HEK293 (cell line): ENCODE results near the gene UGT1A1.

ENCODE experiments used
- CTCF ChIP-seq: fragments of 450-650 bp; formaldehyde crosslinking; IDR thresholded peaks from 2 replicates; pipeline ENCODE4 v1.5.1; 2016; ENCODE audit warnings: missing biosample characterization, missing genetic modification characterization
- HOXC10 ChIP-seq: sonication (generic); formaldehyde crosslinking; IDR thresholded peaks from 2 replicates; pipeline ENCODE4 v1.8.1; 2023; ENCODE audit warnings: mild to moderate bottlenecking, missing genetic modification reagents
- REST ChIP-seq: fragments of 450-650 bp; formaldehyde crosslinking; IDR thresholded peaks from 2 replicates; pipeline ENCODE4 v1.5.1; 2016; ENCODE audit warnings: missing biosample characterization, missing genetic modification characterization
- SP2 ChIP-seq: fragments of 450-650 bp; formaldehyde crosslinking; IDR thresholded peaks from 2 replicates; pipeline ENCODE4 v1.5.1; 2016; ENCODE audit warnings: missing biosample characterization, missing genetic modification characterization
- TCF7L2 ChIP-seq: IDR thresholded peaks from 2 replicates; pipeline ENCODE4 v1.6.1; 2011; ENCODE audit warnings: low read depth, mild to moderate bottlenecking, inconsistent platforms, low read length, moderate library complexity, borderline replicate concordance
- ZBTB26 ChIP-seq: fragments of 450-650 bp; formaldehyde crosslinking; optimal IDR thresholded peaks from 2 replicates; pipeline ENCODE3; 2016; ENCODE audit warnings: missing biosample characterization, mild to moderate bottlenecking, missing genetic modification characterization
- ZNF18 ChIP-seq: fragments of 450-650 bp; formaldehyde crosslinking; IDR thresholded peaks from 2 replicates; pipeline ENCODE4 v1.5.1; 2016; ENCODE audit warnings: missing biosample characterization, missing genetic modification characterization
- ZNF266 ChIP-seq: fragments of 450-650 bp; formaldehyde crosslinking; IDR thresholded peaks from 2 replicates; pipeline ENCODE4 v1.5.1; 2016; ENCODE audit warnings: missing biosample characterization, missing genetic modification characterization, low read depth
- ZNF335 ChIP-seq: fragments of 450-650 bp; formaldehyde crosslinking; conservative IDR thresholded peaks from 2 replicates; pipeline ENCODE4 v1.5.1; 2016; ENCODE audit warnings: missing biosample characterization, missing genetic modification characterization
- ZNF394 ChIP-seq: fragments of 450-650 bp; formaldehyde crosslinking; IDR thresholded peaks from 2 replicates; pipeline ENCODE4 v1.5.1; 2016; ENCODE audit warnings: missing biosample characterization, missing genetic modification characterization, mild to moderate bottlenecking, moderate library complexity, borderline replicate concordance
- ZNF76 ChIP-seq: fragments of 450-650 bp; formaldehyde crosslinking; IDR thresholded peaks from 2 replicates; pipeline ENCODE4; 2016; ENCODE audit warnings: low read depth, missing biosample characterization, missing genetic modification characterization, borderline replicate concordance
- ZSCAN18 ChIP-seq: fragments of 450-650 bp; formaldehyde crosslinking; IDR thresholded peaks from 2 replicates; pipeline ENCODE4 v1.5.1; 2016; ENCODE audit warnings: missing biosample characterization, missing genetic modification characterization
- ZSCAN4 ChIP-seq: fragments of 450-650 bp; formaldehyde crosslinking; IDR thresholded peaks from 2 replicates; pipeline ENCODE4 v1.5.1; 2017; ENCODE audit warnings: missing biosample characterization, missing genetic modification characterization

- TF ChIP-seq ZSCAN18 (tag by site-specific recombination) (no peak), ZNF266 (tag by site-specific recombination) (no peak), CTCF (no peak), REST (tag by site-specific recombination) (no peak), ZBTB26 (no peak), ZNF18 (no peak), ZNF394 (tag by site-specific recombination) (no peak), HOXC10 (CRISPR knock-in tag) (no peak), ZNF335 (tag by site-specific recombination) (no peak), ZSCAN4 (tag by site-specific recombination) (no peak), TCF7L2 (no peak), SP2 (tag by site-specific recombination) (no peak), ZNF76 (no peak)
These were observed at the start of gene UGT1A1 for GRCh38 chr2:233760043-233760442.
